HPDE6-E6E7 (cell line): ENCODE measurements around the gene HARBI1.
A peak's percentile ranks its signal among the peaks of the same experiment; 100 is the strongest.

Source experiments
- DNase-seq: peaks from one replicate; pipeline ENCODE4 v3.0.0; 2011; ENCODE audit warnings: missing footprints; ENCODE audit errors: extremely low spot score

HARBI1 gene

DNA sequence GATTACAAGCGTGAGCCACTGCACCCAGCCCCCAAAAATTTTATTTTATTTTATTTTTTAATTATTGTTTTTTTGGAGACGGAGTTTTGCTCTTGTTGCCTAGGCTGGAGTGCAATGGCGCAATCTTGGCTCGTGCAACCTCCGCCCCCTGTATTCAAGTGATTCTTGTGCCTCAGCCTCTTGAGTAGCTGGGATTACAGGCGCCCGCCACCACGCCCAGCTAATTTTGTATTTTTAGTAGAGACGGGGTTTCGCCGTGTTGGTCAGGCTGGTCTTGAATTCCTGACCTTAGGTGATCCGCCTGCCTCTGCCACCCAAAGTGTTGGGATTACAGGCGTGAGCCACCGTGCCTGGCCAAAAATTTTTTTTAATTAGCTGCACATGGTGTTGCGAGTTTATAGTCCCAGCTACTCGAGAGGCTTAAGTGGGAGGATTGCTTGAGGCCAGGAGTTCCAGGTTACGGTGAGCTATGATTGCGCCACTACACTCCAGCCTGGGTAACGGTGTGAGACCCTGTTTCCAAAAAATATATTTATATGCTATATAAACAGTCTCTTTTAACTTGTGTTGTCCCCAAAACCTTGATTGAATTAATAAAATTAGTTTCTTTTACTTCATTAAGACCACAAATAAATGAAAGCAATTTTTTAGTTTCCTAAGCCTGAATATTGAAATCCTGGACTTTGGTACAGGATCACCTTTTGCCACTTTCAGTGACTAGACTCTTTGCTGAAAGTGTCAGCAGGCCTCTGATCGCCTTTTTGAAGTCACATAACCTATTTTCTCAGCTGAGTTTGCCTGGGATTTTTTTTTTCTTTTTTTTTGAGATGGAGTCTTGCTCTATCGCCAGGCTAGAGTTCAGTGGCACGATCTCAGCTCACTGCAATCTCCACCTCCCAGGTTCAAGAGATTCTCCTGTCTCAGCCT is 16.5 kb upstream of the HARBI1 start:
- DNase-seq, result no peak

DNA sequence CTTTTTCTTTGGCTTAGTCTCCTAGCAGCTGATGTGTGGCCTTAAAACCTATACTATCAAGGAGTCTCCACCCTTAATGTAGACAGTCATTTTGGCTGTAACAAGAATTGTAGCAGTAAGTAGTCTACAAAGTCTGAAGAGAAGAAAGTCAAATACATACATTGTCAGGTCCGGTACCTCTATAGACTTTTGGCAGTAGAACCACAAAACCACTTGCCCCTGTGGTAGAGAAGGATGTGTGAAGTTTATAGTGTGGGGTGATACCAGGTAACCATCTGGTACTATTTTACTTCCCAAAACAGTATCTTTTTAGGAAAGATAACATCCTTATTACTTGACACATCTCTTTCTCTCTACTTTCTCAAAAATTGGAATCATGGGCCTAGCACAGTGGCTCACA is 15.5 kb upstream of the HARBI1 start:
- DNase-seq, result no peak

DNA sequence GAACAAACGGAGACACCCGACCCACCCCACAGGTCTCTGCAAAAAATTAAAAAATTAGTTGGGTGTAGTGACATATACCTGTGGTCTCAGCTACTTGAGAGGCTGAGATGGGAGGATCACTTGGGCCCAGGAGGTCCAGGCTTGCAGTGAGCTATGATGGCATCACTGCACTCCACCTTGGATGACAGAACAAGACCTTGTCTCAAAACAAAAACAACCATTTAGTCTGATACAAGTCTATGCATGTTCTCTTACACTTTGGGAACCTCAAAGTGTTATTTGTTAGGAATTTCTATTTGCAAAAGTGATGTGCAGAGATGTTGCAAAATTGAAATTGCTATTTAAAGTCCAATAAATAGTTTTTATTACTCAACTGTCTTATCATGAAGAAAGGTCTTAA is 14.6 kb upstream of the HARBI1 start:
- DNase-seq, result no peak

DNA sequence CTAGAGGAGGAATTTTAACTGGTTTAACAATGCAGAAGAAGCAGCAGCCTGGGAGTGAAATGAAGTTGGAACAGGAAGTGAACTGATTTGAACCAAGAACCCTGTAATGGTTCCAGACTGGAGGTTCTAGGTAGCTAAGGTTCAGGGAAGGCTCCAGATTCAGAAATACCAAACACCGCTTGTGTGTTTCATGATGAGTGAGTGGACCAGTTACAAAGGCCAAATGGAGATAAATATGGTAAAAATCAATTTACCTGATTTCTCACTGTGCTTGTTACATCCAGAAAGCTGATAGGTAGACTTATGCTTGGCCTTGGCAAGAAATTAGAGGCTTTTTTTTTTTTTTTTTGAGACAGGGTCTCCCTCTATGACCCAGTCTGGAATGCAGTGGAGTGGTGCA is 13.2 kb upstream of the HARBI1 start:
- DNase-seq, result no peak

DNA sequence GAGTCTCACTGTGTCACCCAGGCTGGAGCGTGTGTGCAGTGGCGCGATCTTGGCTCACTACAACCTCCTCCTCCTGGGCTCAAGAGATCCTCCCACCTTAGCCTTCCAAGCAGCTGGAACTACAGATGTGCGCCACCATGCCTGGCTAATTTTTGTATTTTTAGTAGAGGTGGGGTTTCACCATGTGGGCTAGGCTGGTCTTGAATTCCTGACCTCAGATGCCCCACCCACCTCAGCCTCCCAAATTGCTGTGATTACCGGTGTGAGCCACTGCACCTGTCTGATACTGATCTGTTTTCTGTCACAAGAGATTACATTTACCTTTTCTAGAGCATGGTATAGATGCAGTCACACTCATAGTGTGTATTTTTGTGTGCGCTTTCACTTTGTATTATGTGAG is 11.9 kb upstream of the HARBI1 start:
- DNase-seq, result no peak

DNA sequence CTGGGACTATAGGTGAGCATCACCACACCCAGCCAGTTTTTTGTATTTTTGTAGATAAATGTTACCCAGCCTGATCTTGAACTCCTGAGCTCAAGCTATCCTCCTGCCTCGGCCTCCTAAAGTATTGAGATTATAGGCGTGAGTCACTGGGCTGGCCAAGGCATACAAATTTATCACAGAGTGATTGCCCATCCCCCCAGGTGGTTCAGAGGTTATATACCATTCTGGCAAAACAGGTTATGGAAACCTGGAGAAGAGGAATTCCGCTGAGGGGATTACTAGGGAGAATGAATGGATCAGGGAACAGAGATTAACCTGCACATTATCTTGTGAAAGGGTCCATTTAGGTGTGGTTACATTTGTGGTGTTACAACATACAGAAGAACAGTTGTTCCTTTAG is 8.4 kb upstream of the HARBI1 start:
- no peak for DNase-seq

DNA sequence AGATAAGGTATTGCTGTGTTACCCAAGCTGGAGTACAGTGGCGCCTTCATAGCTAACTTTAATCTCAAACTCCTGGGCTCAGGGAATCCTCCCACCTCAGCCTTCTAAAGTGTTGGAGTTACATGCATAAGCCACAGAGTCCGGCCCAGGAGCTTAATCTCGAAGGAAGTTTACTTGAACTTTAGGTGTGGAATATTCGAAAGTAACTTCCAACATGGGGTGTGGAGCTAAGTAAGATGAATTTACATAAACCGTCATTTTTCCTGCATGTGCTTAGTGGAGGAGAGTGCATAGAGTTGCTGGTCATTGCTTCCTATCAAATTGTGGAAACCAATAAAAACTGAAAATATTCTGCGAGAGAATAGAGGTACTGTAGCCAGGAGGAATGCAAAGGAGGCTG is 1.8 kb upstream of the HARBI1 start:
- DNase-seq, result no peak

DNA sequence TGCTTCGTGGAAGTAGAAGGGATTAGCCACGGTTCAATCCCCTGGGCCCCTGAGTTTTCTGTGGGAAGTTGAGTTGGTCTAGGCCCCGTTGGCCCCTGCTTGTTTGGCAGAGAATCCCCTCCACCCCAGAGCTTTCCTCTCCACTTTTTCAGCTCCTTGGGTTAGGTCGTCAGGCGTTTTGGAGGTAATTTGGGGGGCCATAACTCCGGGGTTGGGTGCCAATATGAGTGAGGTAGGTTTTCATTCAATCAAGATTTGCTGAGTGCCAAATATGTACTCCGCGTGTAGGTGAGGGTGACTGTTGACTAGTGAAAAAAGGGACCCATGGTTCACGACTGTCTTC is 916 bp upstream of the HARBI1 start:
- DNase-seq, result no peak

DNA sequence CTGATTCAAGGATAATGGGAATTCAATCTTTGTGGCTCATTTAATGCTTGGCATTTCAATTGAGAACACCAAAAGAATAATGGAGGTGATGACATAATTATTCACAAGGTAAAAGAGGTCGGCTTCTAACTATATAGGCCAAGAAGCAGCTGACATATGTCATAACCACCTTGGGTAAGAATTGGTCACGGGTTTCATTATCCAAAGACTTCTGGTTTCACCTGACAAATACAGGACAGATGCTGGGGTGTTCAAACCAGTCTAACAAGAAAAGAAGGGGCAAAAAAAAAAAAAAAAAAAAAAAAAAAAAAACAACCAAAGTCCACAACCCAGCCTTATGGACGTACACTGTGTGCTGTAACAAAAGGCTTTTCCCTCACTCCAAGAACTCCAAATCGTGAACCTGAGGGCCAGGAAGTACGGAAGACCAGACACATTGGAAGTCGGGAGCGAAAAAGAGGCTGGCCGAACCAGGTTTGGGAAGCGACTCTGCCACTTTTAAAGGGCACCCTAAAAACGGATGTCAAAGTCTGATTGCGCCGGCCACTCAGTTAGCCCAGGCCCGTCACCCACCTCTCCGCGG is 385 bp downstream of the HARBI1 start:
- DNase-seq, result peak; percentile 55

DNA sequence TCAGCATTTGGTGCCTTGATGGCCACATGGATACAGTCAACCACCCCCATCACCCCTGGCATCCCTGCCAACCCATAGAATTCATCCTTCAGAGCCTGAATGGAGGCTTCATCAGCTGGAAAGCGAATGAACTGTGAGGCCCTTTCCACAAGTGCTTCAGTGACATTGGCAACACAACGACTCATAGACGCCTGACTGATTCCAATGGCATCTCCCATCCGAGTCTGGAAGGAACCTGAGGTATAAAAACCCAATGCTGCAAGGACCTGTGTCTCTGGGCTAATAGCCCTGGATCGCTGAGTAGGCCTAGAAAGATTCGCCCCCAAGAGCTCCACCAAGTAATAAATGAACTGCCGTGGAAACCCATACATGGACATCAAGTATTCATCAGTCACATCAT is 1.3 kb downstream of the HARBI1 start:
- DNase-seq, result no peak

DNA sequence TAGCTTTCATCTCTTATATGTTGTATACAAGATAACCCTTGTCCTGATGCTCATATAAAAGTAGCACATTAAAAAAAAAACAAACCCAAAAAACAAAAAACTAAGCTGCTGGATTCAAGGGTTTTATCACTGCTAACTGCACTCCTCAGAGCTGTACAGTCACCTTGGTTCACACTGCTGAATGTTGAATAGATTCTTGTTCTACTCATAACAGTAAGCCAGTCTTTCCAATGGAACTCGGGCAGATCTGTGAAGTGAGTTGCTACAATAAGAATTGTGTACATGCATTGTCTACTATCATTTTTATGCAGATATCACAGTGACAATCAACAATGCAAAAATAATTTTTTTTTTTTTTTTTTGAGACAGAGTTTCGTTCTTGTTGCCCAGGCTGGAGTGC is 4.7 kb downstream of the HARBI1 start:
- no peak for DNase-seq

DNA sequence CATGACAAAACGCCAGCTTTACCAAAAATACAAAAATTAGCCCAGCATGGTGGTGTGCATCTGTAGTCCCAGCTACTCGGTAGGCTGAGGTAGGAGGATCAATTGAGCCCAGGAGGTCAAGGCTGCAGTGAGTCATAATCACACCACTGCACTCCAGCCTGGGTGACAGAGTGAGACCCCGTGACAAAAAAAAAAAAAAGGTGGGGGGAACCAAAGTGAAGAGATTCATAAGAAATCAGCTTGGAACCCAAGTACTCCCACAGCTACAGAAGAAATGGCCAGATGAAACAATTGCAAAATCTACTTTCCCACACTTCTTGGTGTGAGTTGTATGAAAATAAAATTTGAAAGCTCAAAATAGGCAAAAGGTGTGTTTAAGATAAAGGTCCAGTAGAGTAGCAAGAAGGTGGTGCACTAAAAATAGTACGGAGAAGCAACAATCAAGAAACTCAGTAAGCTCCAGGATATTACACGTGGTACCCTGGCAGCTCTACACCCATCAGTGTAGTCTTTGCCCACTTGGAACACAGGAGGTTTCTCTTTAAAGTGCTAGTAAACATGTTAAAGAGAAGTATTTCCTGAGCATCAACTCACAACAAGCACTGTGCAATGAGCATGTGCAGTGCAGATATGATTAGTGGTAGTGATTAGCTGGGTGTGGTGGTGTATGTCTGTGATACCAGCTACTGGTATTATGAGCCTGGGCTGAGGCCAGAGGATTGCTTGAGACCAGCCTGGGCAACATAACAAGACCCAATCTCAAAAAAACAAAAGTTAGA is 5.3 kb downstream of the HARBI1 start:
- DNase-seq, result no peak

DNA sequence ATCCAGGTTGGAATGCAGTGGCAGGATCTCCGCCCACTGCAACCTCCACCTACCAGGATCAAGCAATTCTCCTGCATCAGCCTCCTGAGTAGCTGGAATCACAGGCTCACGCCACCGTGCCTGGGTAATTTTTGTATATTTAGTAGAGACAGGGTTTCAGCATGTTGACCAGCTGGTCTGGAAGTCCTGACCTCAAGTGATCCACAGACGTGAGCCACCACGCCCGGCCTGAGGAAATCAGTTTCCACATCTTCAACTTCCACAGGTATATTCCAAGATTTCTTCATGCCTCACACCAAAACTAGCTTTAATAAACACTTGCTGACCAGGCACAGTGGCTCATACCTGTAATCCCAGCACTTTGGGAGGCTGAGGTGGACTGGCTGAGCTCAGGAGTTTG is 7.6 kb downstream of the HARBI1 start:
- no peak for DNase-seq

DNA sequence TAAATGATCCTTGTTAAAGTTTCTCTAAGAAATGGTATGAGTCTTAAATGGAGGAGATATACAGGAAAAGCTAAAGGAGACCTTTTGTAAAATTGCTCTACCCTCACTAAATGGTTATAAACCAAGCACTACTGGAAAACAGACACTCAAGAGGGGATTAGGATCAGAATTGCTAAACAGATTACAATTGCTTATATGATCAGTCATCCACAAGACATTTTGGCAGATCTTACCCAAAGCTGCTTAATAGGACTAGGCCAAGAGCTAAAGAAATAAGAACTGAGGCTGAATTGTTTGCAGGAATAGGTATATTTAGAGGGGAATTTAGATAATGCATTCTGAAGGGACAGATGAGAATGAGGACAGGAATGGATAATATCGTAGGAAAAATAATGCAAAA is 9.5 kb downstream of the HARBI1 start:
- DNase-seq, result no peak

DNA sequence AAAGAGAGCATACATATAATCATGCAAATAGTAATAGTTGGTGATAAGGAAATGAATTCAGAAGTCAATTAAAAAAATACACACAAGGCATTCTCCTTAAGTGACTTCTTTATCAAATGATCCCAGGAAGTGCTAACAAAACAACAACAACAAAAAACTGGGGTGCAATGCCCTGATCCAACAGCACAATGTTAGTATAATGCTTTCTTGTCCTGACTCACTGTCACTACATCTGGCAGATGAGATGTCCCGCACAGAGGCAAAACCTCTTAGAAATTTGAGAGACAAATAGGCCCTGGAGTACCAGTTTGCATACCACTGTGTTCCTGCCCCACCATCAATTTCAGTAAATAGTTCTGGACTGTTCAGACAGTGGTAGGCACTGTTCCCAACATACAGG is 12.2 kb downstream of the HARBI1 start:
- DNase-seq, result no peak

DNA sequence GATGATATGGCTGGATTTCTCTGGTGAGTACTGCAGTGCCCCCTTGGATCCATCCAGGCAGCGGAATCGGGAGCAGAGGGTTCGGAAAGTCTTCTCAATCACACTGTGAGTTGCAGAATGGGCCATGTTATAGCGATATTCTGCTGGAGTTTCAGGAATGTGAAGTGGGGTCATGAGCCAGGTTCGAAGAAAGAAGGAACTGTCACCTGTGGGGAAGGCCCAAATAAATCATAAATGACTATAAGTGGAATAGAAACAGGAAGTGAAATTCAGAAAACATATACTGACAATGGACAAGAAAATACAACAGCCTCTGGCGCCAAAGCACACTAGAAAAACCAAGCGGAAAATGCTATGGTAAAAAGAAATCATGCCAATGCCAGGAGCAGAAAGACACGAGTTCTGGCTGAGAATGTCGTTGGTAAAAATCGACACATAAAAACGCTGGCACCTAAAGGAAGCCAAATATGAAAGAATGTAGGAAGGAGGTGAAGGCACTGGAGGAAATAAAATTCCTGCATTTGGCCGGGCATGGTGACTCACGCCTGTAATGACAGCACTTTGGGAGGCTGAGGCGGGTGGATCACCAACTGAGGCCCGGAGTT is 13.2 kb downstream of the HARBI1 start:
- DNase-seq, result no peak

DNA sequence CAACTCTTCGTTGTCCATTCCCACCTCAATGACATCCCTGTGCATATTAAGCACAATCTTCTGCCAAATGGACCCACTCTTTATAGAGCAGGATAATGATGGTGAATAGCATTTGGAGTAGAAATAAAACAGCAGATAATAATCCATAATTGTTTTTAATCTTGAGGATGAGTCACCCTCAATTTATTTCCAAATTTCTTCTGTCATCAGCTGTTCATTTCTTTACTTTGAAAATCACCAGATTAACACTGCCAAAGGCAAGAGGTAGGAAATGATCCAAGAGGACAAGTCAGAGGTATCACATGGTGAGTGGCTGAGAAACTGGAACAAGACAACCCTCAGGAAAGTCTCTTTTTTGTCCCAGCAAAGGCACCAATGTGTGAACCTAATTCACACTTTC is 15.9 kb downstream of the HARBI1 start:
- DNase-seq, result no peak

DNA sequence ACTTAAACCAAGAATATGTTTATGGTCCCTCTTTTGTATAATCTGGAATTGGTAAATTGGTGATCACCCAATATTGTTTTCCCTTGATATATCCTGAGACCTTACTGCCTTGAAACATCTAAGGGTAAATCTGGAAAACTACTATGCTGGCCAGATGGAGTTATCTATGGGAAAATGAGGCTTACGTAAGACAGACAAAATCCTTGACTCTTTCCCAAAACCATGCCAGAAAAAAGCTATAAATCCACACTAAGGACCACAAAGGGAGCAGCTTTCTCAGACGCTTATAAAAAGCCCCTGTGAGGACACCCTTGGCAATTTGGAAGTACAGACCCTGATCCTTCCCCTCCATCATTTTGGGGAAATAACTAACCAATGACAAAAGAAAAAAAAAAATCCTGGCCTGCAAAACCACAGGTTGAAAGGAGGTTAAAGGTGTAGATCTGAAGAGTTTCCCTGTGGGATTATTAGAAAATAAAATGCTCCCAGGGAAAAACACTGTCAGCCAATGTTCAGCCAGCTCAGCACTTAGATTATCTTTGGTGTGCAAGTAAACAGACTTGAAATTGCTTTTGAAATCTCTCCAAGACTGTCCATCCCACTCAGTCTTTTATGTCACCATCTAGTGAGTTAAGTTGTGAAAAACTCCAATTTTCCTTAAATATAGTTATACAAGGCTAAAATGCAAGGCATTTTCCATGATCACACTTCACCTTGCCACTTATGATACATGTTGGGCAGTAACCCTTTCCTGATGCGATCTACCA is 16.6 kb downstream of the HARBI1 start:
- no peak for DNase-seq

DNA sequence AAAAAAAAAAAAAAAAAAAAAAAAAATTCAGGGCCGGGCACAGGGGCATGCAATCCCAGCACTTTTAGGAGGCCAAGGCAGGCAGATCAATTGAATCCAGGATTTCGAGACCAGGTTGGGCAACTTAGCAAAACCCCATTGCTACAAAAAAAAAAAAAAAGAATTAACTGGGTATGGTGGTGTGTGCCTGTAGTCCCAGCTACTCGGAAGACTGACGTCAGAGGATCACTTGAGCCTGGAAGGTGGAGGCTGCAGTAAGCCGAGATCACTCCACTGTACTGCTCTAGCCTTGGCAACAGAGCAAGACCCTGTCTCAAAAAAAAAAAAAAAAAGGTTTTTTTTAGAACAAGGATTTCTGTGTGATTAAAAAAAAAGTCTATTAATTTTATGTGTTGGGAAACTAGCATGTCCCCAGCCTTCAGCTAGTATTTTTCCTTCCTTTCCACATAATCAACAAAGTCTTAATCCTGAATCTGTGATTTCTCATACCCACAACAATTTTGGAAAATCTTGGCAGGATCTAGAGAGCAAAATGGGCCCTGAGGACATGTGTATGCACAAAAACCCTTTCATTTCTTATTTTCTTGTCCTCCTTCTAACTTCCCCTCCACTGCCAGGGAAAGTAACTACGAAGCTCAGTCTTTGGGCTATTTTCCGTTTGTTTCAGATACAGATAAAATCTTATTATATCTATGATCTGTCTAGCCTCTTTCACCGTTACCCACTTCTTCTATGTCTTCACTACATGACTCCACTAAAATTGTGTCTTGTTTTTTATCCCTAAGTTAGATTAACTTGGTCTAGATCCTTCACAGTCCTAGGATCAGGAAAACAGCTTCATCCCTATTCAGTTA is 17.5 kb downstream of the HARBI1 start:
- DNase-seq, result no peak

DNA sequence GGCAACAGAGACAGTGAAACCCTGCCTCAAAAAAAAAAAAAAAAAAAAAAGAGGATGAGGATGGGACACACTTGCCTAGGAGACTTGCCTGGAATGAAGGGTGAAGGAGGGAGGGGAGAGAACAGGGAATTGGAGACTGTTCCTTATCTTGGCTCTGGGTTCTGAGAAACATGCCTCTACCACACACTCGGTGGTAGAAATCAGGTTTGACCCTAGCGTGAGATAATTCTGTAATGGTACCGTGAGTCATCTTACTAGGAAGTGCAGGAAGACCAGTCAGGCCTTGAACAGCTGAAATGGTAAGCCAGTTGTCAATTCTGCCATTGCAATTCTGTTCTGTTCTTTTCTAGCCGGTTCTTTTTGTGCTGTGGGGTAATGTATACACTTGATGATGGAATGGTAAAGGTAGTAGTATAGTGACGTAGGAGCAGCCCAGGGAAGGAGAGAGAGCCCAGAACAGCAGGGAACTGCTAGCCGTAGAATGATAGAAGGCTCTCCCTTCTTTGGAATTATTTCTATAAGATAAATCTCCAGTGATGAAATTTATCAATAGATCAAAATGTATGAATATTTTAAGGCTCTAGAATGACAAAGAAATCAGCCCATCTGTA is 19.3 kb downstream of the HARBI1 start:
- DNase-seq, result peak; percentile 40
